ENCODE measurements around the gene AGAP1.

The AGAP1 gene

GRCh38 chr2:235492850-235493344, 946 bp upstream of the AGAP1 start:
- no peak for DNase-seq

- no peak for DNase-seq
These were observed 455 bp upstream of the AGAP1 start for GRCh38 chr2:235493402-235493774.

- no peak for DNase-seq
These were observed 1.0 kb downstream of the AGAP1 start for GRCh38 chr2:235494716-235495372.

- DNase-seq: no peak
These were observed 1.8 kb downstream of the AGAP1 start for GRCh38 chr2:235495373-235496238.

- DNase-seq: no peak
These were observed 2.4 kb downstream of the AGAP1 start for GRCh38 chr2:235496239-235496621.

GRCh38 chr2:235497096-235497495, 3.3 kb downstream of the AGAP1 start:
- DNase-seq: no peak

GRCh38 chr2:235498541-235498940, 4.7 kb downstream of the AGAP1 start:
- no peak for DNase-seq

- DNase-seq: no peak
These were observed 5.3 kb downstream of the AGAP1 start for GRCh38 chr2:235498946-235499812.

GRCh38 chr2:235500110-235500760, 6.4 kb downstream of the AGAP1 start:
- DNase-seq: no peak

- DNase-seq: no peak
These were observed 7.2 kb downstream of the AGAP1 start for GRCh38 chr2:235500761-235501672.

GRCh38 chr2:235501673-235502031, 7.8 kb downstream of the AGAP1 start:
- no peak for DNase-seq

GRCh38 chr2:235502336-235502735, 8.5 kb downstream of the AGAP1 start:
- no peak for DNase-seq

GRCh38 chr2:235504441-235505180, 10.8 kb downstream of the AGAP1 start:
- no peak for DNase-seq

- DNase-seq: no peak
These were observed 11.4 kb downstream of the AGAP1 start for GRCh38 chr2:235505181-235505741.

GRCh38 chr2:235506291-235506996, 12.6 kb downstream of the AGAP1 start:
- DNase-seq: peak; percentile 31

GRCh38 chr2:235506997-235507615, 13.3 kb downstream of the AGAP1 start:
- DNase-seq: no peak

- no peak for DNase-seq
These were observed 14.1 kb downstream of the AGAP1 start for GRCh38 chr2:235507928-235508327.

GRCh38 chr2:235508371-235509160, 14.7 kb downstream of the AGAP1 start:
- no peak for DNase-seq

GRCh38 chr2:235510318-235510717, 16.5 kb downstream of the AGAP1 start:
- DNase-seq: no peak
